OCI-LY3 (cell line): ENCODE measurements around the gene EFS.

Source experiments
- CTCF ChIP-seq: fragments of 200-600, 300-600 bp; sonication (generic); IDR thresholded peaks from 2 replicates; pipeline ENCODE4 v1.5.1; 2014; ENCODE audit warnings: antibody characterized with exemption, low read length, low read depth
- EZH2phosphoT487 ChIP-seq: fragments of 200-600 bp; shearing (Covaris generic); IDR thresholded peaks from 2 replicates; pipeline ENCODE4 v1.6.1; 2018; ENCODE audit warnings: antibody characterized with exemption, mixed run types, low read depth

- no peak for TF ChIP-seq CTCF
- no peak for TF ChIP-seq EZH2phosphoT487
Measured at GRCh38 chr14:23347406-23348296, 17.3 kb downstream of the EFS start.
